Measurements from ENCODE around the gene EFNB2. TPM values are rescaled to one million over a fixed set of nuclear protein-coding genes. Genes with fewer than 3 reads are reported as not detected.

EFNB2 gene
- total RNA-seq, 2 donors from 2014 or later, result 46.1 to 52.4 TPM

- peak overlapping the region; percentile 88 for H3K4me3 ChIP-seq
- peak overlapping the region; percentile 97 to 98 for H3K27ac ChIP-seq
- DNase-seq (ENCODE audit: low spot score), result peak; percentile 54
- H3K9me3 ChIP-seq, result no peaks in the 10 kb centered on the region
- 2% methylated on average over 34 of the region's 34 CpGs for WGBS
- no peaks in the 10 kb centered on the region for H3K36me3 ChIP-seq
- no peaks in the 10 kb centered on the region for H3K27me3 ChIP-seq (replicated peaks; ENCODE audit: insufficient read depth)
- TF ChIP-seq CTCF (IDR thresholded peaks at IDR 0.05) (no peak), POLR2A (IDR thresholded peaks at IDR 0.05) (no peak), POLR2AphosphoS5 (IDR thresholded peaks at IDR 0.05) (no peak)
- peaks cover 7% of the 10 kb centered on the region for H3K4me1 ChIP-seq (replicated peaks)
- intact Hi-C loops (cut with DNase I), result no loop called here
Measured at GRCh38 chr13:106566641-106567473, 31.4 kb upstream of the EFNB2 start.

- DNase-seq (ENCODE audit: low spot score), result no peak
- no peak for TF ChIP-seq CTCF (IDR thresholded peaks at IDR 0.05)
- peak; percentile 43 for TF ChIP-seq POLR2AphosphoS5 (IDR thresholded peaks at IDR 0.05)
- no peak for TF ChIP-seq POLR2A (IDR thresholded peaks at IDR 0.05)
- Histone ChIP-seq H3K27me3 (replicated peaks; ENCODE audit: insufficient read depth) (no peaks in the 10 kb centered on the region), H3K36me3 (no peaks in the 10 kb centered on the region), H3K9me3 (no peaks in the 10 kb centered on the region), H3K4me3 (no peak overlapping the region), H3K27ac (peak overlapping the region in 1 of 2 donors; percentile 8), H3K4me1 (replicated peaks) (peaks cover 7% of the 10 kb centered on the region)
- intact Hi-C loops (cut with DNase I), result no loop called here
- WGBS, result 25% methylated on average over 4 of the region's 4 CpGs
Measured at GRCh38 chr13:106565127-106565775, 29.8 kb upstream of the EFNB2 start.

GRCh38 chr13:106562301-106562700 is 26.8 kb upstream of the EFNB2 start:
- Histone ChIP-seq H3K36me3 (no peaks in the 10 kb centered on the region), H3K4me1 (replicated peaks) (peaks cover 7% of the 10 kb centered on the region), H3K27me3 (replicated peaks; ENCODE audit: insufficient read depth) (no peaks in the 10 kb centered on the region), H3K27ac (no peak overlapping the region), H3K4me3 (no peak overlapping the region), H3K9me3 (no peaks in the 10 kb centered on the region)
- WGBS, result 97% methylated on average over 1 of the region's 1 CpG
- TF ChIP-seq CTCF (IDR thresholded peaks at IDR 0.05) (no peak), POLR2A (IDR thresholded peaks at IDR 0.05) (no peak), POLR2AphosphoS5 (IDR thresholded peaks at IDR 0.05) (no peak)
- intact Hi-C loops (cut with DNase I), result no loop called here
- DNase-seq (ENCODE audit: low spot score), result no peak

- intact Hi-C loops (cut with DNase I), result no loop called here
Measured at GRCh38 chr13:106561551-106562170, 26.2 kb upstream of the EFNB2 start.

More at GRCh38 chr13:106561551-106562170, 26.2 kb upstream of the EFNB2 start:
- Histone ChIP-seq H3K27ac (no peak overlapping the region), H3K36me3 (no peaks in the 10 kb centered on the region), H3K4me3 (no peak overlapping the region), H3K9me3 (no peaks in the 10 kb centered on the region), H3K4me1 (replicated peaks) (peaks cover 7% of the 10 kb centered on the region), H3K27me3 (replicated peaks; ENCODE audit: insufficient read depth) (no peaks in the 10 kb centered on the region)
- WGBS, result 54% methylated on average over 6 of the region's 6 CpGs
- TF ChIP-seq CTCF (IDR thresholded peaks at IDR 0.05), result no peak
- no peak for TF ChIP-seq POLR2A (IDR thresholded peaks at IDR 0.05)
- TF ChIP-seq POLR2AphosphoS5 (IDR thresholded peaks at IDR 0.05), result no peak
- DNase-seq (ENCODE audit: low spot score), result no peak
